Measurements from ENCODE around the gene ABCC3. TPM values are rescaled to one million over a fixed set of nuclear protein-coding genes. Genes with fewer than 3 reads are reported as not detected.

The ABCC3 gene
- total RNA-seq: 20.0 and 34.8 TPM in 2 replicates
- polyA plus RNA-seq: 11.5 and 11.9 TPM in 2 replicates
- 13.8 and 14.8 TPM in 2 replicates for polyA plus RNA-seq (2012)
- 35.8 and 62.2 TPM in 2 replicates for polyA minus RNA-seq (ENCODE audit: low replicate concordance)

GRCh38 chr17:50634224-50634914 lies at the start of gene ABCC3:
TSS of gene ABCC3 (plus strand) at chr17:50634881. CDS start at chr17:50634937, 56 bp downstream.
- Histone ChIP-seq H3K9me3 (ENCODE audit: control insufficient read depth, insufficient read depth, low read depth, low read length) (no peaks in the 10 kb centered on the region), H3K4me1 (ENCODE audit: control insufficient read depth, extremely low read depth, insufficient read depth, low read length) (peaks cover 19% of the 10 kb centered on the region), H3K27ac (ENCODE audit: insufficient read depth, low read length) (no peak within 1 kb of the TSS), H3K79me2 (ENCODE audit: control insufficient read depth, insufficient read depth, low read length) (no peaks in the 10 kb centered on the region), H3K4me2 (ENCODE audit: extremely low read depth, insufficient read depth, low read length) (peak within 1 kb of the TSS; percentile 85), H3K9ac (ENCODE audit: insufficient read depth, low read length) (peak within 1 kb of the TSS; percentile 39), H3K27me3 (ENCODE audit: control insufficient read depth, insufficient read depth, low read length) (no peaks in the 10 kb centered on the region), H3K4me3 (replicated peaks in 1 of 4; ENCODE audit: control extremely low read depth in 1 of 4, insufficient read depth in 1 of 4, low read depth in 3 of 4, low read length in 4 of 4) (peak within 1 kb of the TSS; percentile 54 to 65 (median 57)), H3K36me3 (ENCODE audit: control insufficient read depth, insufficient read depth, low read length) (no peaks in the 10 kb centered on the region), H4K20me1 (ENCODE audit: control insufficient read depth, extremely low read depth, insufficient read depth, low read length) (no peaks in the 10 kb centered on the region), H2AFZ (ENCODE audit: low read length) (peak within 1 kb of the TSS; percentile 45)
- TF ChIP-seq EZH2 (IDR thresholded peaks at IDR 0.05; ENCODE audit: low read length, missing control alignments) (no peak), CTCF (conservative IDR thresholded peaks at IDR 0.05 in 1 of 2, IDR thresholded peaks at IDR 0.05 in 1 of 2; ENCODE audit: low read depth in 1 of 2, low read length in 2 of 2) (no peak)
- peak in 1 of 2 donors; percentile 50 for DNase-seq (ENCODE audit: low read depth in 2 of 2)

GRCh38 chr17:50585346-50585745 lies 49.3 kb upstream of the ABCC3 start:
- Histone ChIP-seq H3K4me2 (ENCODE audit: extremely low read depth, insufficient read depth, low read length) (no peak overlapping the region), H3K36me3 (ENCODE audit: control insufficient read depth, insufficient read depth, low read length) (no peaks in the 10 kb centered on the region), H2AFZ (ENCODE audit: low read length) (no peak overlapping the region), H3K9me3 (ENCODE audit: control insufficient read depth, insufficient read depth, low read depth, low read length) (no peaks in the 10 kb centered on the region), H3K79me2 (ENCODE audit: control insufficient read depth, insufficient read depth, low read length) (no peaks in the 10 kb centered on the region), H3K27me3 (ENCODE audit: control insufficient read depth, insufficient read depth, low read length) (peaks cover 7% of the 10 kb centered on the region), H3K4me1 (ENCODE audit: control insufficient read depth, extremely low read depth, insufficient read depth, low read length) (peaks cover 2% of the 10 kb centered on the region), H3K27ac (ENCODE audit: insufficient read depth, low read length) (no peak overlapping the region), H3K4me3 (replicated peaks in 1 of 4; ENCODE audit: control extremely low read depth in 1 of 4, insufficient read depth in 1 of 4, low read depth in 3 of 4, low read length in 4 of 4) (no peak overlapping the region), H4K20me1 (ENCODE audit: control insufficient read depth, extremely low read depth, insufficient read depth, low read length) (no peaks in the 10 kb centered on the region), H3K9ac (ENCODE audit: insufficient read depth, low read length) (no peak overlapping the region)
- TF ChIP-seq CTCF (conservative IDR thresholded peaks at IDR 0.05 in 1 of 2, IDR thresholded peaks at IDR 0.05 in 1 of 2; ENCODE audit: low read depth in 1 of 2, low read length in 2 of 2) (no peak), EZH2 (IDR thresholded peaks at IDR 0.05; ENCODE audit: low read length, missing control alignments) (no peak)
- no peak for DNase-seq (ENCODE audit: low read depth in 2 of 2)

GRCh38 chr17:50585891-50586290 lies 48.8 kb upstream of the ABCC3 start:
- TF ChIP-seq EZH2 (IDR thresholded peaks at IDR 0.05; ENCODE audit: low read length, missing control alignments): no peak
- TF ChIP-seq CTCF (conservative IDR thresholded peaks at IDR 0.05 in 1 of 2, IDR thresholded peaks at IDR 0.05 in 1 of 2; ENCODE audit: low read depth in 1 of 2, low read length in 2 of 2): no peak
- Histone ChIP-seq H3K9me3 (ENCODE audit: control insufficient read depth, insufficient read depth, low read depth, low read length) (no peaks in the 10 kb centered on the region), H3K36me3 (ENCODE audit: control insufficient read depth, insufficient read depth, low read length) (no peaks in the 10 kb centered on the region), H3K4me1 (ENCODE audit: control insufficient read depth, extremely low read depth, insufficient read depth, low read length) (peaks cover 2% of the 10 kb centered on the region), H3K79me2 (ENCODE audit: control insufficient read depth, insufficient read depth, low read length) (no peaks in the 10 kb centered on the region), H3K27ac (ENCODE audit: insufficient read depth, low read length) (no peak overlapping the region), H3K9ac (ENCODE audit: insufficient read depth, low read length) (no peak overlapping the region), H3K4me3 (replicated peaks in 1 of 4; ENCODE audit: control extremely low read depth in 1 of 4, insufficient read depth in 1 of 4, low read depth in 3 of 4, low read length in 4 of 4) (no peak overlapping the region), H2AFZ (ENCODE audit: low read length) (no peak overlapping the region), H3K27me3 (ENCODE audit: control insufficient read depth, insufficient read depth, low read length) (peaks cover 7% of the 10 kb centered on the region), H4K20me1 (ENCODE audit: control insufficient read depth, extremely low read depth, insufficient read depth, low read length) (no peaks in the 10 kb centered on the region), H3K4me2 (ENCODE audit: extremely low read depth, insufficient read depth, low read length) (no peak overlapping the region)
- DNase-seq (ENCODE audit: low read depth in 2 of 2): no peak
